WTC11 (cell line): ENCODE measurements around the gene HLF. TPM values are rescaled to one million over a fixed set of nuclear protein-coding genes. Genes with fewer than 3 reads are reported as not detected.

Source experiments
- ATAC-seq: fragments of 200-7000 bp; cut with Tn5 transposase; 2 replicates; pipeline ENCODE4 v1.10.0; 2021; ENCODE audit warnings: mild to moderate bottlenecking, moderate library complexity
- CTCF ChIA-PET: fragments of 300-600 bp; sonication (Branson Sonifier 250); formaldehyde crosslinking; loops from one replicate; lab custom pipeline; 2021; ENCODE audit warnings: antibody characterized with exemption; lab: Charles Lee
- POLR2A ChIA-PET: fragments of 350-600 bp; sonication (Branson Sonifier 250); formaldehyde crosslinking; loops from one replicate; lab custom pipeline; 2021; ENCODE audit warnings: antibody characterized with exemption; lab: Charles Lee
- DNase-seq: peaks from one replicate; pipeline ENCODE4 v3.0.0; 2021; ENCODE audit warnings: low spot score
- H3K27ac Mint-ChIP-seq: 2 replicates; pipeline ENCODE4 v1.8.0; 2021; ENCODE audit warnings: mixed read lengths
- H3K27me3 Mint-ChIP-seq: 2 replicates; pipeline ENCODE4 v1.8.0; 2021; ENCODE audit warnings: low read depth, mild to moderate bottlenecking, moderate library complexity, mixed read lengths
- H3K36me3 Mint-ChIP-seq: 2 replicates; pipeline ENCODE4 v1.8.0; 2021; ENCODE audit warnings: mixed read lengths
- H3K4me1 Mint-ChIP-seq: 2 replicates; pipeline ENCODE4 v1.8.0; 2022; ENCODE audit warnings: mixed read lengths
- H3K4me3 Mint-ChIP-seq: 2 replicates; pipeline ENCODE4 v1.8.0; 2021; ENCODE audit warnings: mild to moderate bottlenecking, moderate library complexity, mixed read lengths
- H3K9me3 Mint-ChIP-seq: 2 replicates; pipeline ENCODE4 v1.8.0; 2021; ENCODE audit warnings: mixed read lengths
- ATF1 ChIP-seq: sonication (generic); formaldehyde crosslinking; IDR thresholded peaks from 2 replicates; pipeline ENCODE4 v1.8.1; 2023; ENCODE audit warnings: mild to moderate bottlenecking, moderate library complexity, missing genetic modification reagents
- ATF3 ChIP-seq: sonication (generic); formaldehyde crosslinking; conservative IDR thresholded peaks from 2 replicates; pipeline ENCODE4 v1.8.1; 2022; ENCODE audit warnings: mild to moderate bottlenecking, missing genetic modification reagents
- CDX4 ChIP-seq: fragments of 250-450 bp; sonication (Bioruptor Pico); IDR thresholded peaks from 2 replicates; pipeline ENCODE4 v1.9.0; 2021; ENCODE audit warnings: moderate library complexity, mild to moderate bottlenecking, inconsistent platforms, borderline replicate concordance
- ELF4 ChIP-seq: sonication (generic); formaldehyde crosslinking; IDR thresholded peaks from 2 replicates; pipeline ENCODE4 v1.8.1; 2022; ENCODE audit warnings: low read depth, mild to moderate bottlenecking, moderate library complexity, missing genetic modification reagents
- ESRRA ChIP-seq: sonication (generic); formaldehyde crosslinking; IDR thresholded peaks from 2 replicates; pipeline ENCODE4 v1.8.1; 2022; ENCODE audit warnings: mild to moderate bottlenecking, missing genetic modification reagents, borderline replicate concordance
- FOXJ3 ChIP-seq: sonication (generic); formaldehyde crosslinking; IDR thresholded peaks from 2 replicates; pipeline ENCODE4 v1.9.0; 2021; ENCODE audit warnings: missing genetic modification reagents, mild to moderate bottlenecking, borderline replicate concordance
- GRHL2 ChIP-seq: fragments of 250-450 bp; sonication (Bioruptor Pico); IDR thresholded peaks from 2 replicates; pipeline ENCODE4 v1.8.0; 2022; ENCODE audit warnings: mild to moderate bottlenecking, moderate library complexity; ENCODE audit not compliant: insufficient replicate concordance, severe bottlenecking
- JUN ChIP-seq: sonication (generic); formaldehyde crosslinking; IDR thresholded peaks from 2 replicates; pipeline ENCODE4 v1.8.0; 2023; ENCODE audit warnings: mild to moderate bottlenecking, missing genetic modification reagents
- KAT7 ChIP-seq: sonication (generic); formaldehyde crosslinking; IDR thresholded peaks from 2 replicates; pipeline ENCODE4 v1.8.1; 2023; ENCODE audit warnings: missing genetic modification reagents, mild to moderate bottlenecking, borderline replicate concordance
- NFYB ChIP-seq: sonication (generic); formaldehyde crosslinking; conservative IDR thresholded peaks from 2 replicates; pipeline ENCODE4 v1.8.0; 2022; ENCODE audit warnings: low read depth, missing genetic modification reagents
- NR3C1 ChIP-seq: sonication (generic); formaldehyde crosslinking; conservative IDR thresholded peaks from 2 replicates; pipeline ENCODE4 v1.8.1; 2023; ENCODE audit warnings: low read depth, mild to moderate bottlenecking, missing genetic modification reagents
- OVOL2 ChIP-seq: fragments of 250-450 bp; sonication (Bioruptor Pico); IDR thresholded peaks from 2 replicates; pipeline ENCODE4 v1.9.0; 2021; ENCODE audit warnings: mild to moderate bottlenecking, borderline replicate concordance
- RELA ChIP-seq: sonication (generic); formaldehyde crosslinking; IDR thresholded peaks from 2 replicates; pipeline ENCODE4 v1.8.1; 2022; ENCODE audit warnings: missing genetic modification reagents, mild to moderate bottlenecking, borderline replicate concordance
- RORB ChIP-seq: fragments of 250-450 bp; sonication (Bioruptor Pico); IDR thresholded peaks from 2 replicates; pipeline ENCODE4 v1.9.0; 2021; ENCODE audit warnings: mild to moderate bottlenecking
- SMAD4 ChIP-seq: sonication (generic); formaldehyde crosslinking; IDR thresholded peaks from 2 replicates; pipeline ENCODE4 v1.8.0; 2022; ENCODE audit warnings: mild to moderate bottlenecking, missing genetic modification reagents
- TEAD1 ChIP-seq: sonication (generic); formaldehyde crosslinking; IDR thresholded peaks from 2 replicates; pipeline ENCODE4 v1.8.0; 2022; ENCODE audit warnings: mild to moderate bottlenecking, missing genetic modification reagents
- TEAD4 ChIP-seq: sonication (generic); formaldehyde crosslinking; IDR thresholded peaks from 2 replicates; pipeline ENCODE4 v1.8.0; 2022; ENCODE audit warnings: mild to moderate bottlenecking, missing genetic modification reagents
- TP53 ChIP-seq: sonication (generic); formaldehyde crosslinking; IDR thresholded peaks from 2 replicates; pipeline ENCODE4 v1.8.1; 2023; ENCODE audit warnings: mild to moderate bottlenecking, missing genetic modification reagents
- ZNF263 ChIP-seq: sonication (generic); formaldehyde crosslinking; IDR thresholded peaks from 2 replicates; pipeline ENCODE4 v1.8.1; 2022; ENCODE audit warnings: low read depth, mild to moderate bottlenecking, moderate library complexity, missing genetic modification reagents
- total RNA-seq: library from RNA; stranded (reverse); gene quantifications from 3 replicates; pipeline ENCODE4 v1.2.3, GENCODE V29; 2021
- TF ChIP-seq, protein P1 (sequence below): fragments of 250-450 bp; sonication (Bioruptor Pico); IDR thresholded peaks from 2 replicates; pipeline ENCODE4 v1.9.0; 2021; ENCODE audit warnings: mild to moderate bottlenecking
- TF ChIP-seq, protein P2 (sequence below): sonication (generic); formaldehyde crosslinking; IDR thresholded peaks from 2 replicates; pipeline ENCODE4 v1.8.0; 2022; ENCODE audit warnings: mild to moderate bottlenecking, missing genetic modification reagents
- TF ChIP-seq, protein P3 (sequence below): sonication (generic); formaldehyde crosslinking; IDR thresholded peaks from 2 replicates; pipeline ENCODE4 v1.8.1; 2023; ENCODE audit warnings: mild to moderate bottlenecking, missing genetic modification reagents
- TF ChIP-seq, protein P4 (sequence below): sonication (generic); formaldehyde crosslinking; IDR thresholded peaks from 2 replicates; pipeline ENCODE4 v1.8.1; 2022; ENCODE audit warnings: mild to moderate bottlenecking, moderate library complexity, missing genetic modification reagents
- TF ChIP-seq, protein P5 (sequence below): sonication (generic); formaldehyde crosslinking; IDR thresholded peaks from 2 replicates; pipeline ENCODE4 v1.8.1; 2023; ENCODE audit warnings: mild to moderate bottlenecking, missing genetic modification reagents, borderline replicate concordance

HLF gene
- total RNA-seq, 1 experiment from 2014 or later: 0.31 TPM

DNA sequence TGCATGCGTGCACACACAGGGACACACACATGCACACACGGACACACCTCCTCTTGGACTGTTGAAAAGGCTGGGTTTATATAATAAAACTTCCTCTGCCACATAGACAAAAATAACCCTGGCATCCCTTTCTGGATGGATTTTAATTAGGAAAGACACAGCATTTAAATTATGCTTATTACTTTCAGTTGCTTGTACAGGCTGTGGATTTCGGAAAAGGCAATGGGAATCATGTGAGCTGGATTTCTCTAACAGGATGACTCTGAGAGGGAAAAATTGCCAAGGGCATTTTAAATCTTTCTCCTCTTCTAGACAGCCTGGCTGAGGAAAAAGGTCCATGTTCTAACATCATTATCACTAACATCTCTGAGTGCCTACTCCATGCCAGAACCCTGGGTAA lies 75.9 kb downstream of the HLF start (continued):
- no peak for TF ChIP-seq CDX4
- TF ChIP-seq, all 79 proteins: peak for 0

- TF ChIP-seq FOXJ3 (CRISPR knock-in tag) (no peak), RORB (CRISPR knock-in tag) (no peak), JUN (no peak), ELF4 (no peak), KAT7 (CRISPR knock-in tag) (no peak), TEAD4 (no peak), NFYB (CRISPR knock-in tag) (no peak), ZNF263 (CRISPR knock-in tag) (no peak), TP53 (no peak)
- TF ChIP-seq, protein P1, sequence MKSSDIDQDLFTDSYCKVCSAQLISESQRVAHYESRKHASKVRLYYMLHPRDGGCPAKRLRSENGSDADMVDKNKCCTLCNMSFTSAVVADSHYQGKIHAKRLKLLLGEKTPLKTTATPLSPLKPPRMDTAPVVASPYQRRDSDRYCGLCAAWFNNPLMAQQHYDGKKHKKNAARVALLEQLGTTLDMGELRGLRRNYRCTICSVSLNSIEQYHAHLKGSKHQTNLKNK: no peak
- TF ChIP-seq, protein P2, sequence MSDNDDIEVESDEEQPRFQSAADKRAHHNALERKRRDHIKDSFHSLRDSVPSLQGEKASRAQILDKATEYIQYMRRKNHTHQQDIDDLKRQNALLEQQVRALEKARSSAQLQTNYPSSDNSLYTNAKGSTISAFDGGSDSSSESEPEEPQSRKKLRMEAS (CRISPR knock-in tag): no peak
- TF ChIP-seq, protein P3, sequence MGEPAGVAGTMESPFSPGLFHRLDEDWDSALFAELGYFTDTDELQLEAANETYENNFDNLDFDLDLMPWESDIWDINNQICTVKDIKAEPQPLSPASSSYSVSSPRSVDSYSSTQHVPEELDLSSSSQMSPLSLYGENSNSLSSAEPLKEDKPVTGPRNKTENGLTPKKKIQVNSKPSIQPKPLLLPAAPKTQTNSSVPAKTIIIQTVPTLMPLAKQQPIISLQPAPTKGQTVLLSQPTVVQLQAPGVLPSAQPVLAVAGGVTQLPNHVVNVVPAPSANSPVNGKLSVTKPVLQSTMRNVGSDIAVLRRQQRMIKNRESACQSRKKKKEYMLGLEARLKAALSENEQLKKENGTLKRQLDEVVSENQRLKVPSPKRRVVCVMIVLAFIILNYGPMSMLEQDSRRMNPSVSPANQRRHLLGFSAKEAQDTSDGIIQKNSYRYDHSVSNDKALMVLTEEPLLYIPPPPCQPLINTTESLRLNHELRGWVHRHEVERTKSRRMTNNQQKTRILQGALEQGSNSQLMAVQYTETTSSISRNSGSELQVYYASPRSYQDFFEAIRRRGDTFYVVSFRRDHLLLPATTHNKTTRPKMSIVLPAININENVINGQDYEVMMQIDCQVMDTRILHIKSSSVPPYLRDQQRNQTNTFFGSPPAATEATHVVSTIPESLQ (CRISPR knock-in tag): no peak
- no peak for DNase-seq
- POLR2A ChIA-PET: no interaction called here
These were observed 76.7 kb downstream of the HLF start for GRCh38 chr17:55341432-55341831.

GRCh38 chr17:55342800-55343585 lies 78.2 kb downstream of the HLF start:
- CTCF ChIA-PET: interaction anchor here (0.5 kb wide), 1 partner anchor 233 kb away, joined by 5 read pairs; no protein-coding TSS in a partner anchor
- H3K4me1 Mint-ChIP-seq: no peaks in the 10 kb centered on the region
- H3K27ac Mint-ChIP-seq: no peak overlapping the region
- DNase-seq (no peak), ATAC-seq (no peak)
- H3K9me3 Mint-ChIP-seq: peaks cover 13% of the 10 kb centered on the region
- peaks cover 7% of the 10 kb centered on the region for H3K36me3 Mint-ChIP-seq
- no peak overlapping the region for H3K4me3 Mint-ChIP-seq
- no peaks in the 10 kb centered on the region for H3K27me3 Mint-ChIP-seq
- POLR2A ChIA-PET: no interaction called here
- no peak for TF ChIP-seq ATF1 (CRISPR knock-in tag)
- no peak for TF ChIP-seq RELA (CRISPR knock-in tag)
- TF ChIP-seq OVOL2 (CRISPR knock-in tag): no peak
- TF ChIP-seq TEAD1 (CRISPR knock-in tag): no peak
- TF ChIP-seq, protein P4, sequence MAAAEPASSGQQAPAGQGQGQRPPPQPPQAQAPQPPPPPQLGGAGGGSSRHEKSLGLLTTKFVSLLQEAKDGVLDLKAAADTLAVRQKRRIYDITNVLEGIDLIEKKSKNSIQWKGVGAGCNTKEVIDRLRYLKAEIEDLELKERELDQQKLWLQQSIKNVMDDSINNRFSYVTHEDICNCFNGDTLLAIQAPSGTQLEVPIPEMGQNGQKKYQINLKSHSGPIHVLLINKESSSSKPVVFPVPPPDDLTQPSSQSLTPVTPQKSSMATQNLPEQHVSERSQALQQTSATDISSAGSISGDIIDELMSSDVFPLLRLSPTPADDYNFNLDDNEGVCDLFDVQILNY: no peak
- TF ChIP-seq, protein P5, sequence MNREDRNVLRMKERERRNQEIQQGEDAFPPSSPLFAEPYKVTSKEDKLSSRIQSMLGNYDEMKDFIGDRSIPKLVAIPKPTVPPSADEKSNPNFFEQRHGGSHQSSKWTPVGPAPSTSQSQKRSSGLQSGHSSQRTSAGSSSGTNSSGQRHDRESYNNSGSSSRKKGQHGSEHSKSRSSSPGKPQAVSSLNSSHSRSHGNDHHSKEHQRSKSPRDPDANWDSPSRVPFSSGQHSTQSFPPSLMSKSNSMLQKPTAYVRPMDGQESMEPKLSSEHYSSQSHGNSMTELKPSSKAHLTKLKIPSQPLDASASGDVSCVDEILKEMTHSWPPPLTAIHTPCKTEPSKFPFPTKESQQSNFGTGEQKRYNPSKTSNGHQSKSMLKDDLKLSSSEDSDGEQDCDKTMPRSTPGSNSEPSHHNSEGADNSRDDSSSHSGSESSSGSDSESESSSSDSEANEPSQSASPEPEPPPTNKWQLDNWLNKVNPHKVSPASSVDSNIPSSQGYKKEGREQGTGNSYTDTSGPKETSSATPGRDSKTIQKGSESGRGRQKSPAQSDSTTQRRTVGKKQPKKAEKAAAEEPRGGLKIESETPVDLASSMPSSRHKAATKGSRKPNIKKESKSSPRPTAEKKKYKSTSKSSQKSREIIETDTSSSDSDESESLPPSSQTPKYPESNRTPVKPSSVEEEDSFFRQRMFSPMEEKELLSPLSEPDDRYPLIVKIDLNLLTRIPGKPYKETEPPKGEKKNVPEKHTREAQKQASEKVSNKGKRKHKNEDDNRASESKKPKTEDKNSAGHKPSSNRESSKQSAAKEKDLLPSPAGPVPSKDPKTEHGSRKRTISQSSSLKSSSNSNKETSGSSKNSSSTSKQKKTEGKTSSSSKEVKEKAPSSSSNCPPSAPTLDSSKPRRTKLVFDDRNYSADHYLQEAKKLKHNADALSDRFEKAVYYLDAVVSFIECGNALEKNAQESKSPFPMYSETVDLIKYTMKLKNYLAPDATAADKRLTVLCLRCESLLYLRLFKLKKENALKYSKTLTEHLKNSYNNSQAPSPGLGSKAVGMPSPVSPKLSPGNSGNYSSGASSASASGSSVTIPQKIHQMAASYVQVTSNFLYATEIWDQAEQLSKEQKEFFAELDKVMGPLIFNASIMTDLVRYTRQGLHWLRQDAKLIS (CRISPR knock-in tag): no peak
- TF ChIP-seq NR3C1 (CRISPR knock-in tag): no peak
- TF ChIP-seq ATF3 (CRISPR knock-in tag): no peak
- no peak for TF ChIP-seq SMAD4
- TF ChIP-seq ESRRA (CRISPR knock-in tag): no peak
- TF ChIP-seq CDX4: no peak
- no peak for TF ChIP-seq GRHL2 (CRISPR knock-in tag)

More at GRCh38 chr17:55341432-55341831, 76.7 kb downstream of the HLF start:
- H3K36me3 Mint-ChIP-seq: peaks cover 5% of the 10 kb centered on the region
- H3K4me3 Mint-ChIP-seq: no peak overlapping the region
- CTCF ChIA-PET: no interaction called here
- no peaks in the 10 kb centered on the region for H3K27me3 Mint-ChIP-seq
- ATAC-seq: no peak
- no peak overlapping the region for H3K27ac Mint-ChIP-seq
- peaks cover 7% of the 10 kb centered on the region for H3K9me3 Mint-ChIP-seq
- peaks cover 1% of the 10 kb centered on the region for H3K4me1 Mint-ChIP-seq
